NB4 (cell line): Measurements from ENCODE around the gene FAAH2.
"Not testable (repeated sequence)": the region's sequence is repeated elsewhere in the genome, so short reads cannot be mapped to it uniquely, and the experiment has no call there.

Experiments used
- POLR2A ChIP-seq: IDR thresholded peaks from 2 replicates; pipeline ENCODE4 v1.6.1; 2011; ENCODE audit warnings: mild to moderate bottlenecking; ENCODE audit not compliant: insufficient read length; ENCODE audit errors: extremely low read depth
- TF ChIP-seq, protein P1 (sequence below): IDR thresholded peaks from one replicate; pipeline ENCODE4 v1.5.1; 2012; ENCODE audit warnings: low read depth, low read length

DNA sequence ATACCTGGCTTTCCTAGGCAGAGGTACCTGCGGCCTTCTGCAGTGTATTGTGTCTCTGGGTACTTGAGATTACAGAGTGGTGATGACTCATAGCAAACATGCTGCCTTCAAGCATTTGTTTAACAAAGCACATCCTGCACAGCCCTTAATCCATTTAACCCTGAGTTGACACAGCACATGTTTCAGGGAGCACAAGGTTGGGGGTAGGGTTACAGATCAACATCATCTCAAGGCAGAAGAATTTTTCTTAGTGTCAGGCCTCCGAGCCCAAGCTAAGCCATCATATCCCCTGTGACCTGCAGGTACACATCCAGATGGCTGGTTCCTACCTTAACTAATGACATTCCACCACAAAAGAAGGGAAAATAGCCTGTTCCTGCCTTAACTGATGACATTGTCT is 49.3 kb downstream of the FAAH2 start:
- TF ChIP-seq, protein P1, sequence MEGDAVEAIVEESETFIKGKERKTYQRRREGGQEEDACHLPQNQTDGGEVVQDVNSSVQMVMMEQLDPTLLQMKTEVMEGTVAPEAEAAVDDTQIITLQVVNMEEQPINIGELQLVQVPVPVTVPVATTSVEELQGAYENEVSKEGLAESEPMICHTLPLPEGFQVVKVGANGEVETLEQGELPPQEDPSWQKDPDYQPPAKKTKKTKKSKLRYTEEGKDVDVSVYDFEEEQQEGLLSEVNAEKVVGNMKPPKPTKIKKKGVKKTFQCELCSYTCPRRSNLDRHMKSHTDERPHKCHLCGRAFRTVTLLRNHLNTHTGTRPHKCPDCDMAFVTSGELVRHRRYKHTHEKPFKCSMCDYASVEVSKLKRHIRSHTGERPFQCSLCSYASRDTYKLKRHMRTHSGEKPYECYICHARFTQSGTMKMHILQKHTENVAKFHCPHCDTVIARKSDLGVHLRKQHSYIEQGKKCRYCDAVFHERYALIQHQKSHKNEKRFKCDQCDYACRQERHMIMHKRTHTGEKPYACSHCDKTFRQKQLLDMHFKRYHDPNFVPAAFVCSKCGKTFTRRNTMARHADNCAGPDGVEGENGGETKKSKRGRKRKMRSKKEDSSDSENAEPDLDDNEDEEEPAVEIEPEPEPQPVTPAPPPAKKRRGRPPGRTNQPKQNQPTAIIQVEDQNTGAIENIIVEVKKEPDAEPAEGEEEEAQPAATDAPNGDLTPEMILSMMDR, result not testable (repeated sequence)
- not testable (repeated sequence) for TF ChIP-seq POLR2A
